HCT116 (cell line): ENCODE measurements around the gene ARHGEF6. TPM values are rescaled to one million over a fixed set of nuclear protein-coding genes. Genes with fewer than 3 reads are reported as not detected.

Source experiments
- ATAC-seq: fragments of 200-7000 bp; cut with Tn5 transposase; 2 replicates; pipeline ENCODE4 v1.9.1; 2020; ENCODE audit warnings: mild to moderate bottlenecking, moderate library complexity
- BruUV-seq: library from RNA; stranded (reverse); fragments of 400-500 nt; replicated peaks from 2 replicates; lab custom pipeline; 2021; lab: Mats Ljungman, UMichigan
- CTCF ChIA-PET: fragments of 300-600 bp; sonication (Branson Sonifier 250); formaldehyde crosslinking; loops from one replicate; lab custom pipeline; 2021; ENCODE audit warnings: antibody characterized with exemption; lab: Charles Lee
- POLR2A ChIA-PET: fragments of 300-600, 350-600 bp; sonication (Branson Sonifier 250); formaldehyde crosslinking; loops from one replicate; lab custom pipeline; 2021; ENCODE audit warnings: antibody characterized with exemption; lab: Charles Lee
- RAD21 ChIA-PET, 2 experiments: fragments of 300-600 bp; sonication (Branson Sonifier 250); formaldehyde crosslinking; loops; one replicate each; lab custom pipeline; 2023; ENCODE audit warnings: low total read pairs in 2 of 2; ENCODE audit not compliant: uncharacterized antibody in 2 of 2, unreplicated experiment in 2 of 2, low non-redundant PET in 1 of 2; lab: Charles Lee
- DNase-seq: peaks from one replicate; pipeline ENCODE4 v3.0.0-alpha.2; 2010; ENCODE audit warnings: low read depth, low spot score
- H2AFZ ChIP-seq: fragments of 200-600 bp; shearing (Covaris generic), sonication (generic); 2 replicates; pipeline ENCODE4 v1.6.1; 2017; ENCODE audit warnings: low read depth, mixed run types, mixed read lengths, antibody characterized with exemption, low read length; ENCODE audit not compliant: poor library complexity, severe bottlenecking
- H3K27ac ChIP-seq: 2 replicates; pipeline ENCODE4 v1.5.1; 2012; ENCODE audit warnings: low read depth, low read length
- H3K27me3 ChIP-seq: fragments of 200-600 bp; sonication (generic); 2 replicates; pipeline ENCODE4 v1.6.1; 2016; ENCODE audit warnings: mixed run types, low read length, mixed read lengths; ENCODE audit not compliant: insufficient read depth
- H3K36me3 ChIP-seq, 2 experiments: fragments of 200-500 bp in 1 of 2; fragments of 200-600 bp in 1 of 2; sonication (Bioruptor generic) in 1 of 2; sonication (generic) in 1 of 2; 2 replicates each; pipeline versions ENCODE4 v1.5.1 to v1.6.1; 2014 to 2016; ENCODE audit warnings: low read length in 2 of 2, inconsistent platforms in 1 of 2, mixed read lengths in 1 of 2, mixed run types in 1 of 2; ENCODE audit not compliant: insufficient read depth in 2 of 2, control insufficient read depth in 1 of 2
- H3K4me1 ChIP-seq, 2 experiments: fragments of 200-600 bp in 1 of 2; sonication (generic) in 1 of 2; 2 replicates each; pipeline versions ENCODE4 v1.5.1 to v1.6.1; 2012 to 2017; ENCODE audit warnings: low read length in 2 of 2, inconsistent platforms in 1 of 2, mild to moderate bottlenecking in 1 of 2, mixed read lengths in 1 of 2, mixed run types in 1 of 2, moderate library complexity in 1 of 2; ENCODE audit not compliant: insufficient read depth in 2 of 2, control insufficient read depth in 1 of 2
- H3K4me2 ChIP-seq: fragments of 200-600 bp; sonication (generic); 2 replicates; pipeline ENCODE4 v1.6.1; 2017; ENCODE audit warnings: mixed run types, low read length, mixed read lengths
- H3K4me3 ChIP-seq, 2 experiments: fragments of 200-600 bp in 1 of 2; sonication (generic) in 1 of 2; replicated peaks in 1 of 2; 2 replicates each; pipeline ENCODE4 v1.5.1; 2011 to 2016; ENCODE audit warnings: low read length in 2 of 2, control low read depth in 1 of 2, low read depth in 1 of 2, mild to moderate bottlenecking in 1 of 2, mixed read lengths in 1 of 2, mixed run types in 1 of 2
- H3K79me2 ChIP-seq: fragments of 200-600 bp; sonication (generic); 2 replicates; pipeline ENCODE4 v1.6.1; 2017; ENCODE audit warnings: mild to moderate bottlenecking, mixed run types, low read length, moderate library complexity, mixed read lengths; ENCODE audit not compliant: insufficient read depth
- H3K9ac ChIP-seq: fragments of 200-600 bp; sonication (generic); 2 replicates; pipeline ENCODE4 v1.6.1; 2016; ENCODE audit warnings: low read length, mixed read lengths
- H3K9me2 ChIP-seq: fragments of 200-600 bp; sonication (generic), shearing (Covaris generic); 2 replicates; pipeline ENCODE4 v1.6.1; 2017; ENCODE audit warnings: mixed run types, mild to moderate bottlenecking, moderate library complexity; ENCODE audit not compliant: insufficient read depth
- H3K9me3 ChIP-seq, 2 experiments: fragments of 200-500 bp in 1 of 2; fragments of 200-600 bp in 1 of 2; sonication (Bioruptor generic) in 1 of 2; sonication (generic) in 1 of 2; 2 replicates each; pipeline ENCODE4 v1.6.1; 2014 to 2017; ENCODE audit warnings: low read length in 2 of 2, mixed read lengths in 2 of 2, inconsistent platforms in 1 of 2, low read depth in 1 of 2, mild to moderate bottlenecking in 1 of 2, mixed run types in 1 of 2, moderate library complexity in 1 of 2; ENCODE audit not compliant: control insufficient read depth in 1 of 2, insufficient read depth in 1 of 2
- H4K20me1 ChIP-seq: fragments of 200-600 bp; sonication (generic), shearing (Covaris generic); 2 replicates; pipeline ENCODE4 v1.6.1; 2017; ENCODE audit warnings: mixed run types, mild to moderate bottlenecking, moderate library complexity; ENCODE audit not compliant: insufficient read depth
- CBX3 ChIP-seq: IDR thresholded peaks from 2 replicates; pipeline ENCODE4 v1.6.1; 2012; ENCODE audit warnings: low read depth
- CEBPB ChIP-seq: IDR thresholded peaks from 2 replicates; pipeline ENCODE4 v1.6.1; 2012; ENCODE audit warnings: low read depth
- EGR1 ChIP-seq: IDR thresholded peaks from 2 replicates; pipeline ENCODE4 v1.6.1; 2012; ENCODE audit warnings: low read depth
- ELF1 ChIP-seq: IDR thresholded peaks from 2 replicates; pipeline ENCODE4 v1.6.1; 2012; ENCODE audit warnings: low read depth, borderline replicate concordance
- EZH2phosphoT487 ChIP-seq: fragments of 200-600 bp; IDR thresholded peaks from 2 replicates; pipeline ENCODE4 v1.6.1; 2018; ENCODE audit warnings: antibody characterized with exemption, borderline replicate concordance
- FOSL1 ChIP-seq: IDR thresholded peaks from 2 replicates; pipeline ENCODE4 v1.6.1; 2012; ENCODE audit warnings: low read depth
- JUND ChIP-seq: IDR thresholded peaks from 2 replicates; pipeline ENCODE4 v1.6.1; 2012
- MAX ChIP-seq: IDR thresholded peaks from 2 replicates; pipeline ENCODE4 v1.6.1; 2012
- POLR2A ChIP-seq: IDR thresholded peaks from 2 replicates; pipeline ENCODE4 v1.7.0; 2011; ENCODE audit warnings: borderline replicate concordance; ENCODE audit not compliant: insufficient read depth, insufficient read length; ENCODE audit errors: extremely low read depth
- RAD21 ChIP-seq: IDR thresholded peaks from 2 replicates; pipeline ENCODE4 v1.6.1; 2012; ENCODE audit warnings: low read depth, mild to moderate bottlenecking
- SIN3A ChIP-seq: IDR thresholded peaks from 2 replicates; pipeline ENCODE4 v1.6.1; 2012; ENCODE audit warnings: low read depth
- SP1 ChIP-seq: IDR thresholded peaks from 2 replicates; pipeline ENCODE4 v1.6.1; 2012; ENCODE audit warnings: low read depth
- TCF7L2 ChIP-seq: IDR thresholded peaks from 2 replicates; pipeline ENCODE4 v1.7.0; 2011; ENCODE audit warnings: borderline replicate concordance, inconsistent platforms; ENCODE audit not compliant: insufficient read depth, insufficient read length; ENCODE audit errors: extremely low read depth
- YY1 ChIP-seq: IDR thresholded peaks from 2 replicates; pipeline ENCODE4 v1.6.1; 2011; ENCODE audit warnings: low read length, low read depth, moderate library complexity, mild to moderate bottlenecking; ENCODE audit not compliant: insufficient replicate concordance; ENCODE audit errors: extremely low read depth
- ZBTB33 ChIP-seq: IDR thresholded peaks from 2 replicates; pipeline ENCODE4 v1.6.1; 2011; ENCODE audit warnings: mild to moderate bottlenecking, low read length, moderate library complexity; ENCODE audit not compliant: insufficient replicate concordance; ENCODE audit errors: extremely low read depth
- ZFX ChIP-seq: fragments of 450-650 bp; IDR thresholded peaks from 2 replicates; pipeline ENCODE4 v1.6.1; 2017
- ZNF274 ChIP-seq: fragments of 200-500 bp; sonication (Bioruptor generic); IDR thresholded peaks from 2 replicates; pipeline ENCODE4 v1.6.1; 2014; ENCODE audit warnings: mild to moderate bottlenecking, low read depth, low read length, inconsistent platforms
- intact Hi-C: fragments of 100-400 bp; cut with micrococcal nuclease; formaldehyde crosslinking; loops from 2 replicates; pipeline ENCODE4 v1.10.0; 2022
- total RNA-seq: library from RNA; stranded (reverse); gene quantifications from one replicate; pipeline ENCODE4 v1.2.1, GENCODE V29; 2021; ENCODE audit not compliant: unreplicated experiment

ARHGEF6 gene
- total RNA-seq, 1 experiment from 2014 or later: 1.9 TPM

- no peak for TF ChIP-seq ZBTB33
- TF ChIP-seq SP1: no peak
- TF ChIP-seq RAD21: no peak
- no peak for TF ChIP-seq ZFX
- TF ChIP-seq, all 23 proteins: peak for 0
Measured at GRCh38 chrX:136625246-136625645, 155.5 kb downstream of the ARHGEF6 start (continued).

- H3K4me2 ChIP-seq: no peak overlapping the region
- no peak overlapping the region for H3K4me3 ChIP-seq
- no peaks in the 10 kb centered on the region for H3K9me2 ChIP-seq
- DNase-seq (no peak), ATAC-seq (no peak)
- no peaks in the 10 kb centered on the region for H4K20me1 ChIP-seq
- no peak overlapping the region for H2AFZ ChIP-seq
- POLR2A ChIA-PET: no interaction called here
- H3K9me3 ChIP-seq: no peaks in the 10 kb centered on the region
- RAD21 ChIA-PET: no interaction called here
- H3K79me2 ChIP-seq: no peaks in the 10 kb centered on the region
- H3K27me3 ChIP-seq: no peaks in the 10 kb centered on the region
- H3K36me3 ChIP-seq: no peaks in the 10 kb centered on the region
- no peak overlapping the region for H3K27ac ChIP-seq
- no peaks in the 10 kb centered on the region for H3K4me1 ChIP-seq
- no TSS peak for BruUV-seq
- no peak overlapping the region for H3K9ac ChIP-seq
- CTCF ChIA-PET: no interaction called here
- TF ChIP-seq ZFX: no peak
- no peak for TF ChIP-seq YY1
- TF ChIP-seq MAX: no peak
- TF ChIP-seq CBX3: no peak
- TF ChIP-seq ZNF274: no peak
- no peak for TF ChIP-seq ELF1
- TF ChIP-seq JUND: no peak
- no peak for TF ChIP-seq ZBTB33
- TF ChIP-seq SIN3A: no peak
- no peak for TF ChIP-seq RAD21
- no peak for TF ChIP-seq CEBPB
- TF ChIP-seq FOSL1: no peak
- TF ChIP-seq TCF7L2: no peak
- TF ChIP-seq POLR2A: no peak
- TF ChIP-seq EGR1: no peak
- no peak for TF ChIP-seq EZH2phosphoT487
- intact Hi-C loops: no loop called here
Measured at GRCh38 chrX:136623396-136623795, 157.3 kb downstream of the ARHGEF6 start.
